GM12892 (cell line): ENCODE results near the gene CNIH3.
"Not testable (repeated sequence)": the region's sequence is repeated elsewhere in the genome, so short reads cannot be mapped to it uniquely, and the experiment has no call there.

Experiments
- POLR2A ChIP-seq: IDR thresholded peaks from 2 replicates; pipeline ENCODE4 v1.6.1; 2011; ENCODE audit warnings: low read depth, low read length, control low read depth
- POLR2AphosphoS5 ChIP-seq: IDR thresholded peaks from 2 replicates; pipeline ENCODE4 v1.6.1; 2011; ENCODE audit warnings: low read depth, low read length, control low read depth
- TAF1 ChIP-seq: IDR thresholded peaks from 2 replicates; pipeline ENCODE4 v1.6.1; 2011; ENCODE audit warnings: low read depth, mild to moderate bottlenecking, control low read depth, low read length, borderline replicate concordance

DNA sequence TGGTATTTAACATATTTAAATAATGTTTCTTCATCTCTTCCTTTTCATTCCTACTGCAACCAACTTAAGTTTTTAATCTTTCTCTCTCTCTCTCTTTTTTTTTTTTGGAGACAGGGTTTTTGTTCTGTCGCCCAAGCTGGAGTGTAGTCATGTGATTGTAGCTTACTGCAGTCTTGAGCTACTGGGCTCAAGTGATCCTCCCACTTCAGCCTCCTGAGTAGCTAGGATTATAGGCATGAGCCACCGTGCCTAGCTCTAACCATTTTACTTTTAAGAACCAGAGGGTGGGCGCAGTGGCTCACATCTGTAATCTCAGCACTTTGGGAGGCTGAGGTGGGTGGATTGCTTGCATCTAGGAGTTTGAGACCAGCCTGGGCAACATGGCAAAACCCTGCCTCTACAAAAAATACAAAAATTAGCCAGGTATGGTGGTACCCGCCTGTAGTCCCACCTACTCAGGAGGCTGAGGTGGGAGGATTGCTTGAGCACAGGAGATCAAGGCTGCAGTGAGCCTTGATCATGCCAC is 95.2 kb downstream of the CNIH3 start:
- not testable (repeated sequence) for TF ChIP-seq POLR2A, POLR2AphosphoS5, TAF1
